ACHN (cell line): ENCODE results near the gene RIMS4.

Source experiments
- DNase-seq: peaks from one replicate; pipeline ENCODE4 v3.0.0-alpha.2; 2015
- in situ Hi-C: cut with HindIII; loops from 2 replicates; pipeline ENCODE4 v1.10.0; 2017; ENCODE audit warnings: low sequenced_read_pairs, low pct_ligation_motif_present, low pct_unique_long_range_greater_than_20kb

Gene RIMS4

GRCh38 chr20:44750081-44750805 is 60.1 kb downstream of the RIMS4 start:
- in situ Hi-C loops = no loop called here
- DNase-seq = no peak

- DNase-seq = no peak
- in situ Hi-C loops = no loop called here
These were observed 62.4 kb downstream of the RIMS4 start for GRCh38 chr20:44748005-44748370.

GRCh38 chr20:44747166-44748004 is 63.0 kb downstream of the RIMS4 start:
- peak; percentile 88 for DNase-seq
- in situ Hi-C loops = no loop called here

- peak; percentile 33 for DNase-seq
- in situ Hi-C loops = no loop called here
These were observed 63.8 kb downstream of the RIMS4 start for GRCh38 chr20:44746367-44747165.

GRCh38 chr20:44745598-44746366 is 64.6 kb downstream of the RIMS4 start, which contains the start of gene KCNK15:
Gene KCNK15 (plus strand): TSS chr20:44745865. CDS start chr20:44745911, 46 bp downstream.
- in situ Hi-C loops = no loop called here
- peak; percentile 24 for DNase-seq

GRCh38 chr20:44745122-44745597 is 65.2 kb downstream of the RIMS4 start:
- in situ Hi-C loops = no loop called here
- no peak for DNase-seq

- no peak for DNase-seq
- in situ Hi-C loops = no loop called here
These were observed 66.3 kb downstream of the RIMS4 start for GRCh38 chr20:44743916-44744655.

- no peak for DNase-seq
- in situ Hi-C loops = no loop called here
These were observed 67.2 kb downstream of the RIMS4 start for GRCh38 chr20:44743080-44743701.

- in situ Hi-C loops = no loop called here
These were observed 67.9 kb downstream of the RIMS4 start for GRCh38 chr20:44742304-44743079.

GRCh38 chr20:44739942-44740341 is 70.4 kb downstream of the RIMS4 start:
- in situ Hi-C loops = no loop called here
- no peak for DNase-seq

More at GRCh38 chr20:44742304-44743079, 67.9 kb downstream of the RIMS4 start:
- DNase-seq = no peak

GRCh38 chr20:44738813-44739477 is 71.4 kb downstream of the RIMS4 start:
- peak; percentile 71 for DNase-seq
- in situ Hi-C loops = no loop called here

GRCh38 chr20:44737116-44737515 is 73.2 kb downstream of the RIMS4 start:
- no peak for DNase-seq
- in situ Hi-C loops = no loop called here

- DNase-seq = peak; percentile 92
- in situ Hi-C loops = no loop called here
These were observed 74.0 kb downstream of the RIMS4 start for GRCh38 chr20:44736170-44737021.

- in situ Hi-C loops = no loop called here
- no peak for DNase-seq
These were observed 74.6 kb downstream of the RIMS4 start for GRCh38 chr20:44735816-44736169.

- in situ Hi-C loops = no loop called here
- DNase-seq = peak; percentile 87
These were observed 75.4 kb downstream of the RIMS4 start for GRCh38 chr20:44734938-44735337.
